Mammary epithelial cell (primary cell): ENCODE results near the gene RAB17.

ENCODE experiments used
- EZH2 ChIP-seq: IDR thresholded peaks from 2 replicates; pipeline ENCODE4 v1.6.1; 2012; ENCODE audit warnings: low read length, inconsistent platforms, borderline replicate concordance
- TF ChIP-seq, protein P1 (sequence below), 2 donors: IDR thresholded peaks in 1 of 2; conservative IDR thresholded peaks in 1 of 2; 2 replicates each; pipeline ENCODE4 v1.5.1; 2011 to 2012; ENCODE audit warnings: inconsistent platforms in 2 of 2, low read length in 2 of 2, mild to moderate bottlenecking in 2 of 2, control low read depth in 1 of 2, low read depth in 1 of 2; ENCODE audit not compliant: insufficient read depth in 1 of 2; ENCODE audit errors: extremely low read depth in 1 of 2

DNA sequence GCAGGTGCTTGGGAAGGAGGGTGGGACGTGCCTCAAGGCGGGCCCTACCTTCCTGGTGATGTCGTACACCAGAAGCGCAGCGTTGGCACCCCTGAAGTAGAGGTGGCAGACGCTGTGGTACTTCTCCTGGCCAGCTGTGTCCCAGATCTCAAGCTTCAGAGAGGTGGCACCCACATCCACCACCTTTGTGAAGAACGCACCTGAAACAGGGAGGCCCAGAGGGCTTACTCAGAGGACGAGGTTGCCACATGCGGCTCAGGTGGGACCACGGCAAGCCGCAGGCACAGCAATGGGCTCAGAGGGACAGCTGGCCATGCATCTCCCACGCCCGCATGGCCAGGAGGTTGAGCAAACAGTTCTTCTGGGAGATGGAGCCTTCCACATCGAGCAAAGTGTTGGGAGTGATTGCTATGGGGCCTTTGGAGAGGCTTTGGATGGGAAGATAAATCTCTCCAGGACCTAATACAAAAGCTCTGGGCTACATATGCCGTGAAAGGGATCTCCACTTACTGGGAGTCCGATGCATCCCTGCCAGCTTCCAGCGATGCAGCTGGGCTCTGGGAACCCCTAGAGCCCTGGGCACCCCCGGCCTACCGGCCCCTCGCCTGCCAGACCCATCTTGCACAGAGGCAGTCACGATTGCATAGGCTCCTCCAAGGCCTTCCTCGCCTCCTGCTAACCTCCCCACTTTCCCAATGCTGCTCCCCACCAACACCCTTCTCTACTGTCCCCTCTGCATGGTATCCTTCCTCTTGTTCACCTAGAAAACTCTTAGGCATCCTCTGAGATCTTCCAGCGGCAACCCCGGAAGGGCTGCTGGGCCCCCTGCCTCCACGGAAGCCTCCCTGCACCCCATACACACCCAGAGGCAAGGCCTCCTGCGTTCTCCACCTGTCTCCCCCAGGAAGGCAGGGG lies 12.3 kb downstream of the RAB17 start:
- TF ChIP-seq, protein P1, sequence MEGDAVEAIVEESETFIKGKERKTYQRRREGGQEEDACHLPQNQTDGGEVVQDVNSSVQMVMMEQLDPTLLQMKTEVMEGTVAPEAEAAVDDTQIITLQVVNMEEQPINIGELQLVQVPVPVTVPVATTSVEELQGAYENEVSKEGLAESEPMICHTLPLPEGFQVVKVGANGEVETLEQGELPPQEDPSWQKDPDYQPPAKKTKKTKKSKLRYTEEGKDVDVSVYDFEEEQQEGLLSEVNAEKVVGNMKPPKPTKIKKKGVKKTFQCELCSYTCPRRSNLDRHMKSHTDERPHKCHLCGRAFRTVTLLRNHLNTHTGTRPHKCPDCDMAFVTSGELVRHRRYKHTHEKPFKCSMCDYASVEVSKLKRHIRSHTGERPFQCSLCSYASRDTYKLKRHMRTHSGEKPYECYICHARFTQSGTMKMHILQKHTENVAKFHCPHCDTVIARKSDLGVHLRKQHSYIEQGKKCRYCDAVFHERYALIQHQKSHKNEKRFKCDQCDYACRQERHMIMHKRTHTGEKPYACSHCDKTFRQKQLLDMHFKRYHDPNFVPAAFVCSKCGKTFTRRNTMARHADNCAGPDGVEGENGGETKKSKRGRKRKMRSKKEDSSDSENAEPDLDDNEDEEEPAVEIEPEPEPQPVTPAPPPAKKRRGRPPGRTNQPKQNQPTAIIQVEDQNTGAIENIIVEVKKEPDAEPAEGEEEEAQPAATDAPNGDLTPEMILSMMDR (conservative IDR thresholded peaks at IDR 0.05 in 1 of 2, IDR thresholded peaks at IDR 0.05 in 1 of 2; ENCODE audit: extremely low read depth in 1 of 2, insufficient read depth in 1 of 2, low read depth in 1 of 2, low read length in 2 of 2) = no peak
- TF ChIP-seq EZH2 = no peak
